ENCODE results near the gene TUSC2. TPM values are rescaled to one million over a fixed set of nuclear protein-coding genes. Genes with fewer than 3 reads are reported as not detected.
A peak's percentile ranks its signal among the peaks of the same experiment; 100 is the strongest.

Gene TUSC2
- total and polyA plus RNA-seq, 2 of the 13 experiments (the other 11 are each of a cell fraction or from before 2014, with no cell fraction given): 36.7 to 39.1 TPM

DNA sequence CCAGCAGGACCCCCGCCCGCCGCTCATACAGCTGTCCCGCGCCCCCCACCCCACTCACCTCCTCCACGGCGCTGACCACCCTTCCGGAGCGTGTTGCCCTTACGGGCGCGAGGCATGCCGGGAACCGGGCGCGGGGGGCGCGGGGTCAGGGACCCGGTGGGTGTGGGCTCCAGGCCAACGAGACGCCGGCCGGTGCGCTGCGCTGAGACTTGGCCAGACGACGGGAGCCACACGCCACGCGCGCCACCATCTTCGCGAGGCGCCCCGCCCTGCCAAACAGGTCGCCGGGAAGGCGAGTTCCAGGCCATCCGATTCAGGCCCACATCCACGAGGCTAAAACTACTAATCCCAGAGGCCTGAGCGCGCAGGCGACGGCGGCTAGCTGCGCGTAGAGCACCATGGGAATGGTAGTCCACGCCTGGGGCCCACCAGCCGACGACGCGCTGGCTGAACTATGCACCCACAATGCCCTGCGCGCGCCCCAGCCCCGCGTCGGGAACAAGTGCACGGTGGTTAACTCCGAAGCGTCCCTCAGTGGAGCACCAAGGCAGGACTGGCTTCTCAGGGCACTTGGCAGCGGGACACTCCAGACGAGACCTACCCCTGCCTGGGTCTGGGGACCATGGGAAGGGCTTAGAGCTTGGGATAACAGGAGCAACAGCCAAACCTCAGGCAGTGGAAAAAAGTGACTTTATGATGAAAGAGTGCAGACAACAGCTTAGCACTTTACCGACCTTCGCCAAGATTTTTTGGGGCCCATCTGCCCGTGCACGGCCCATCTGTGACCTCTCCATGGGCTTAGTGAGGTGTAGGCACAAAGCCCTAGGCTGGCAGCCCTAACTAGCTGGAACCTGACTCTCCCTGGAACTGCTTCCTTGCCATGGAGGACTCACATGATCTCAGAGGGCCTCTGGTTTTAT is 35.6 kb downstream of the TUSC2 start, which contains the start of gene IFRD2 (continued):
- no peak for TF ChIP-seq RNF2 (conservative IDR thresholded peaks at IDR 0.05; ENCODE audit: low read depth)
- no peak for TF ChIP-seq PRMT3 (CRISPR knock-in tag; IDR thresholded peaks at IDR 0.05; ENCODE audit: borderline replicate concordance, low read depth)
- TF ChIP-seq ATF2 (CRISPR knock-in tag; IDR thresholded peaks at IDR 0.05): peak; percentile 72
- TF ChIP-seq HOMEZ (CRISPR knock-in tag; IDR thresholded peaks at IDR 0.05; ENCODE audit: low read depth): peak; percentile 22; the same call in 1 of the 2 replicates
- peak; percentile 60; the same call in 1 of the 2 replicates for TF ChIP-seq ZC3H13 (CRISPR knock-in tag; IDR thresholded peaks at IDR 0.05)
- TF ChIP-seq TERF1 (CRISPR knock-in tag; IDR thresholded peaks at IDR 0.05): no peak
- peak; percentile 100 for TF ChIP-seq SUZ12 (IDR thresholded peaks at IDR 0.05; ENCODE audit: low read depth, low read length)
- TF ChIP-seq ELF3 (CRISPR knock-in tag; IDR thresholded peaks at IDR 0.05): peak; percentile 8; the same call in 1 of the 2 replicates
- TF ChIP-seq, protein P1, sequence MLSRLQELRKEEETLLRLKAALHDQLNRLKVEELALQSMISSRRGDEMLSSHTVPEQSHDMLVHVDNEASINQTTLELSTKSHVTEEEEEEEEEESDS (CRISPR knock-in tag; IDR thresholded peaks at IDR 0.05; ENCODE audit: borderline replicate concordance): no peak
- 0 out of 2 replicates have a peak, but pooled peaks have one; percentile 13 for TF ChIP-seq SIX4 (CRISPR knock-in tag; IDR thresholded peaks at IDR 0.05)
- peak; percentile 99 for TF ChIP-seq ZFP62 (CRISPR knock-in tag; IDR thresholded peaks at IDR 0.05)
- TF ChIP-seq NR2F6 (IDR thresholded peaks at IDR 0.05): no peak
- TF ChIP-seq NR2F6 (CRISPR knock-in tag; IDR thresholded peaks at IDR 0.05): peak; percentile 54
- no peak for TF ChIP-seq CAMTA2 (CRISPR knock-in tag; IDR thresholded peaks at IDR 0.05; ENCODE audit: borderline replicate concordance)
- peak; percentile 84 for TF ChIP-seq MXD4 (CRISPR knock-in tag; IDR thresholded peaks at IDR 0.05)
- no peak for TF ChIP-seq ZNF367 (CRISPR knock-in tag; IDR thresholded peaks at IDR 0.05; ENCODE audit: borderline replicate concordance)
- TF ChIP-seq, protein P2, sequence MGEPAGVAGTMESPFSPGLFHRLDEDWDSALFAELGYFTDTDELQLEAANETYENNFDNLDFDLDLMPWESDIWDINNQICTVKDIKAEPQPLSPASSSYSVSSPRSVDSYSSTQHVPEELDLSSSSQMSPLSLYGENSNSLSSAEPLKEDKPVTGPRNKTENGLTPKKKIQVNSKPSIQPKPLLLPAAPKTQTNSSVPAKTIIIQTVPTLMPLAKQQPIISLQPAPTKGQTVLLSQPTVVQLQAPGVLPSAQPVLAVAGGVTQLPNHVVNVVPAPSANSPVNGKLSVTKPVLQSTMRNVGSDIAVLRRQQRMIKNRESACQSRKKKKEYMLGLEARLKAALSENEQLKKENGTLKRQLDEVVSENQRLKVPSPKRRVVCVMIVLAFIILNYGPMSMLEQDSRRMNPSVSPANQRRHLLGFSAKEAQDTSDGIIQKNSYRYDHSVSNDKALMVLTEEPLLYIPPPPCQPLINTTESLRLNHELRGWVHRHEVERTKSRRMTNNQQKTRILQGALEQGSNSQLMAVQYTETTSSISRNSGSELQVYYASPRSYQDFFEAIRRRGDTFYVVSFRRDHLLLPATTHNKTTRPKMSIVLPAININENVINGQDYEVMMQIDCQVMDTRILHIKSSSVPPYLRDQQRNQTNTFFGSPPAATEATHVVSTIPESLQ (CRISPR knock-in tag; conservative IDR thresholded peaks at IDR 0.05): no peak
- 0 out of 2 replicates have a peak, but pooled peaks have one; percentile 48 for TF ChIP-seq HES4 (CRISPR knock-in tag; IDR thresholded peaks at IDR 0.05; ENCODE audit: borderline replicate concordance)
- TF ChIP-seq HNF4G (IDR thresholded peaks at IDR 0.05; ENCODE audit: borderline replicate concordance, low read depth, low read length): 0 out of 2 replicates have a peak, but pooled peaks have one; percentile 5
- no peak for TF ChIP-seq HNF4G (CRISPR knock-in tag; IDR thresholded peaks at IDR 0.05; ENCODE audit: borderline replicate concordance, low read depth)
- no peak for TF ChIP-seq MBD4 (IDR thresholded peaks at IDR 0.05; ENCODE audit: borderline replicate concordance, low read length)
- TF ChIP-seq, protein P3, sequence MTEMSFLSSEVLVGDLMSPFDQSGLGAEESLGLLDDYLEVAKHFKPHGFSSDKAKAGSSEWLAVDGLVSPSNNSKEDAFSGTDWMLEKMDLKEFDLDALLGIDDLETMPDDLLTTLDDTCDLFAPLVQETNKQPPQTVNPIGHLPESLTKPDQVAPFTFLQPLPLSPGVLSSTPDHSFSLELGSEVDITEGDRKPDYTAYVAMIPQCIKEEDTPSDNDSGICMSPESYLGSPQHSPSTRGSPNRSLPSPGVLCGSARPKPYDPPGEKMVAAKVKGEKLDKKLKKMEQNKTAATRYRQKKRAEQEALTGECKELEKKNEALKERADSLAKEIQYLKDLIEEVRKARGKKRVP (CRISPR knock-in tag; IDR thresholded peaks at IDR 0.05): 0 out of 4 replicates have a peak, but pooled peaks of 1 of the 2 experiments have one; percentile 26

Data from HepG2 (cell line).